Measurements from ENCODE around the gene CDK2. TPM values are rescaled to one million over a fixed set of nuclear protein-coding genes. Genes with fewer than 3 reads are reported as not detected.

The CDK2 gene
- total and polyA plus RNA-seq, 9 of the 15 experiments (the other 6 are each of a cell fraction or from before 2014, with no cell fraction given), result 17.4 to 213 (median 109) TPM

GRCh38 chr12:55996201-55996714 is 29.6 kb downstream of the CDK2 start (continued):
- peak; percentile 80 to 94 (median 87) for TF ChIP-seq CTCF (IDR thresholded peaks at IDR 0.05 in 2 of 3, conservative IDR thresholded peaks at IDR 0.05 in 1 of 3; ENCODE audit: insufficient read depth in 2 of 3, low read depth in 1 of 3, low read length in 3 of 3)
- no peak for TF ChIP-seq U2AF1 (optimal IDR thresholded peaks at IDR 0.05; ENCODE audit: low read depth, low read length)
- no peak for TF ChIP-seq L3MBTL2 (IDR thresholded peaks at IDR 0.05)
- no peak for TF ChIP-seq UBTF (IDR thresholded peaks at IDR 0.05; ENCODE audit: borderline replicate concordance in 1 of 2, low read depth in 2 of 2, low read length in 2 of 2)
- TF ChIP-seq, protein P1, sequence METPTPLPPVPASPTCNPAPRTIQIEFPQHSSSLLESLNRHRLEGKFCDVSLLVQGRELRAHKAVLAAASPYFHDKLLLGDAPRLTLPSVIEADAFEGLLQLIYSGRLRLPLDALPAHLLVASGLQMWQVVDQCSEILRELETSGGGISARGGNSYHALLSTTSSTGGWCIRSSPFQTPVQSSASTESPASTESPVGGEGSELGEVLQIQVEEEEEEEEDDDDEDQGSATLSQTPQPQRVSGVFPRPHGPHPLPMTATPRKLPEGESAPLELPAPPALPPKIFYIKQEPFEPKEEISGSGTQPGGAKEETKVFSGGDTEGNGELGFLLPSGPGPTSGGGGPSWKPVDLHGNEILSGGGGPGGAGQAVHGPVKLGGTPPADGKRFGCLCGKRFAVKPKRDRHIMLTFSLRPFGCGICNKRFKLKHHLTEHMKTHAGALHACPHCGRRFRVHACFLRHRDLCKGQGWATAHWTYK (CRISPR knock-in tag; IDR thresholded peaks at IDR 0.05), result no peak
- no peak for TF ChIP-seq ZNF584 (CRISPR knock-in tag; IDR thresholded peaks at IDR 0.05; ENCODE audit: low read depth)
- TF ChIP-seq EWSR1 (IDR thresholded peaks at IDR 0.05; ENCODE audit: borderline replicate concordance, low read depth, partially characterized antibody), result no peak
- TF ChIP-seq ZNF347 (CRISPR knock-in tag; IDR thresholded peaks at IDR 0.05; ENCODE audit: low read depth), result no peak
- no peak for TF ChIP-seq TRIM25 (IDR thresholded peaks at IDR 0.05; ENCODE audit: borderline replicate concordance)
- TF ChIP-seq, protein P2, sequence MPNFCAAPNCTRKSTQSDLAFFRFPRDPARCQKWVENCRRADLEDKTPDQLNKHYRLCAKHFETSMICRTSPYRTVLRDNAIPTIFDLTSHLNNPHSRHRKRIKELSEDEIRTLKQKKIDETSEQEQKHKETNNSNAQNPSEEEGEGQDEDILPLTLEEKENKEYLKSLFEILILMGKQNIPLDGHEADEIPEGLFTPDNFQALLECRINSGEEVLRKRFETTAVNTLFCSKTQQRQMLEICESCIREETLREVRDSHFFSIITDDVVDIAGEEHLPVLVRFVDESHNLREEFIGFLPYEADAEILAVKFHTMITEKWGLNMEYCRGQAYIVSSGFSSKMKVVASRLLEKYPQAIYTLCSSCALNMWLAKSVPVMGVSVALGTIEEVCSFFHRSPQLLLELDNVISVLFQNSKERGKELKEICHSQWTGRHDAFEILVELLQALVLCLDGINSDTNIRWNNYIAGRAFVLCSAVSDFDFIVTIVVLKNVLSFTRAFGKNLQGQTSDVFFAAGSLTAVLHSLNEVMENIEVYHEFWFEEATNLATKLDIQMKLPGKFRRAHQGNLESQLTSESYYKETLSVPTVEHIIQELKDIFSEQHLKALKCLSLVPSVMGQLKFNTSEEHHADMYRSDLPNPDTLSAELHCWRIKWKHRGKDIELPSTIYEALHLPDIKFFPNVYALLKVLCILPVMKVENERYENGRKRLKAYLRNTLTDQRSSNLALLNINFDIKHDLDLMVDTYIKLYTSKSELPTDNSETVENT (CRISPR knock-in tag; IDR thresholded peaks at IDR 0.05), result no peak
- TF ChIP-seq PKNOX1 (IDR thresholded peaks at IDR 0.05), result no peak
- TF ChIP-seq TBL1XR1 (IDR thresholded peaks at IDR 0.05; ENCODE audit: low read length in 2 of 2), result no peak
- no peak for TF ChIP-seq TRIM28 (IDR thresholded peaks at IDR 0.05)
- no peak for TF ChIP-seq ZKSCAN8 (CRISPR knock-in tag; IDR thresholded peaks at IDR 0.05)
- TF ChIP-seq MAFK (IDR thresholded peaks at IDR 0.05; ENCODE audit: low read length), result no peak
- TF ChIP-seq MXI1 (IDR thresholded peaks at IDR 0.05; ENCODE audit: low read depth, low read length), result no peak
- TF ChIP-seq ZNF695 (CRISPR knock-in tag; IDR thresholded peaks at IDR 0.05), result no peak
